GM11168 (cell line): ENCODE measurements around the gene GAPDH.
"Not testable (repeated sequence)": the region's sequence is repeated elsewhere in the genome, so short reads cannot be mapped to it uniquely, and the experiment has no call there.

Experiments
- in situ Hi-C: fragments of 300-500 bp; cut with MboI; formaldehyde crosslinking; loops from one replicate; pipeline ENCODE4 v1.12.0; 2022; ENCODE audit warnings: low sequenced_read_pairs; ENCODE audit not compliant: unreplicated experiment

Gene GAPDH

DNA sequence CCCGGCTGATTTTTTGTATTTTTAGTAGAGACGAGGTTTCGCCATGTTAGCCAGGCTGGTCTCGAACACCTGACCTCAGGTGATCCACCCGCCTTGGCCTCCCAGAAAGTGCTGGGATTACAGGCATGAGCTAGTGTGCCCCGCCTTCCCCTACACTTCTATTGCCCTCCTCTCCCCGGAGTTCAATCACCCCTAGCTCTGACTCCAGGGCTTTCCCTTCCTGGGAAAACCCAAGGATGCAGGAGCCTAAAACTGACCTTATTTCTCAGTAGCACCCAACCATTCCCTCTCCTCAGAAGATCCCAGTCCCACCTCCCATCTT lies 22.1 kb downstream of the GAPDH start:
- in situ Hi-C loops: not testable (repeated sequence)

DNA sequence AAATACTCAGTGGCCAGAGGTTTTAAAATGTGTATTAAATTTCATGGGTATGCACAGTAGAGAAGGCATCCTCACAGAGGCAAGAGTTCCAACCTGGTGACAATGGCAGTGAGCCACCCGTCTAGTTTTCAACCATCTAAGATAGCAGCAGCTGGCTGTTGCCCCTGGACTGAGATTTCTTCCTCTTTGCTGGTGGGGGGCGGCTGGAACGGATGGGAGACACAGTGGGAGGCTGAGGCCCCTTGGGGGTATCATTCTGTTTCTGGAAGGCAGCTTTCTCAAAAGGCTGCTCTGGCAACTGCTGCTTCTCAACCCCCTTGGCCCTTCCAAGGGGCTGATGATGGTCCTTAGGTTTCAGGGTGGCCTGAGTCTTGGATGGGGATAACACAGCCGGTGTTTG lies 22.5 kb downstream of the GAPDH start:
- in situ Hi-C loops: no loop called here

DNA sequence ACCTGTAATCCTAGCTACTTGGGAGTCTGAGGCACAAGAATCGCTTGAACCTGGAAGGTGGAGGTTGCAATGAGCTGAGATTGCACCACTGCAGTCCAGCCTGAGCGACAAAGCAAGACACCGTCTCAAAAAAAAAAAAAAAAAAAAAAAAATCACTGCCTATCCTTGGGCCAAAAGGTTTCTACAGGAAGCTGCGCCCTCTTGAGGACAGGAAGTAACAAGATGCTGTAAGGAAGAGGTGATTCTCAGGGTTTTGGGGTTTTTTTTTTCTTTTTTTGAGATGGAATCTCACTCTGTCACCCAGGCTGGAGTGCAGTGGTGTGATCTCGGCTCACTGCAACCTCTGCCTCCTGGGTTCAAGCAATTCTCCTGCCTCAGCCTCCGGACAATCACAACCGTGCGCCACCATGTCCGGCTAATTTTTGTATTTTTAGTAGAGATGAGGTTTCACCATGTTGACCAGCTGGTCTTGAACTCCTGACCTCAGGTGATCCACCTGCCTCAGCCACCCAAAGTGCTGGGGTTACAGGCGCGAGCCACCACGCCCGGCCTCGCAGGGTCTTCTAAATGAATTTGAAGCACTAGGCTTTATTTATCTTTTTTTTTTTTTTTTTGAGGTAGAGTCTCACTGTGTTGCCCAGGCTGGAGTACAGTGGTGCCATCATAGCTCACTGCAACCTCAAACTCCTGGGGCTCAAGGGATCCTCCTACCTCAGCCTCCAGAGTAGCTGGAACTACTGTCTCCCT lies 23.9 kb downstream of the GAPDH start:
- in situ Hi-C loops: not testable (repeated sequence)

GRCh38 chr12:6559500-6559899 lies 25.2 kb downstream of the GAPDH start:
- in situ Hi-C loops: no loop called here

GRCh38 chr12:6560501-6561205 lies 26.3 kb downstream of the GAPDH start:
- in situ Hi-C loops: no loop called here

- in situ Hi-C loops: no loop called here
Observed at GRCh38 chr12:6562881-6563280, 28.6 kb downstream of the GAPDH start.

DNA sequence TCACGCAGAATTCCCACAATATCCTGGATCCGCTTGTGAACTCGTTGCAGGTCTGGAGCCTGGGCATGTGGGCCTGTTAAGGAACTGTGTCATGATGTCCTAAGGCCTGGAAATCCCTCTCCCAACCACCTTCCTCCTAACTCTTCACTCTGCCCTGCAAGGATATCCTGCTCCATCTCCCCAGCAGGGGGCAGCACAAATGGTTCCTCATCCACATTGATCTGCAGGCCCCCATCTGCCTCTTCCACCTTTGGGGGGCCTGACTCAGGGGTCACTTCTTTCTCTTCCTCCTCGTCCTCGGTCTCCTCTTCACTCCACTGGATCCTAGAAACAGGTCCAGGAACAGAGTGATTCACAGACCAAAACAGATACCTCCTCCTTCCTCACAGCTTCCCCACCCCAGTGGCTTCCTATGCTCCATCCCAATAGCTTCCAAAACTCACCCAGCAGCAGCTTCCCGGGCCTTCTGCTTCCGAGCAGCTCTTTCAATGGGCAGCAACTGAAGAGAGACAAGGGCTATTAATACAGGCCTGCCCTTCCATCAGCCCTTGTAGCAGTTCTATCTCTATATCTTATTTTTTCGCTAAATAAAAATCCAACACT lies 29.2 kb downstream of the GAPDH start:
- in situ Hi-C loops: no loop called here

GRCh38 chr12:6567112-6567670 lies 32.9 kb downstream of the GAPDH start:
- in situ Hi-C loops: no loop called here

GRCh38 chr12:6569312-6569711 lies 35.0 kb downstream of the GAPDH start:
- in situ Hi-C loops: no loop called here

- in situ Hi-C loops: no loop called here
Observed at GRCh38 chr12:6569786-6570185, 35.5 kb downstream of the GAPDH start.

DNA sequence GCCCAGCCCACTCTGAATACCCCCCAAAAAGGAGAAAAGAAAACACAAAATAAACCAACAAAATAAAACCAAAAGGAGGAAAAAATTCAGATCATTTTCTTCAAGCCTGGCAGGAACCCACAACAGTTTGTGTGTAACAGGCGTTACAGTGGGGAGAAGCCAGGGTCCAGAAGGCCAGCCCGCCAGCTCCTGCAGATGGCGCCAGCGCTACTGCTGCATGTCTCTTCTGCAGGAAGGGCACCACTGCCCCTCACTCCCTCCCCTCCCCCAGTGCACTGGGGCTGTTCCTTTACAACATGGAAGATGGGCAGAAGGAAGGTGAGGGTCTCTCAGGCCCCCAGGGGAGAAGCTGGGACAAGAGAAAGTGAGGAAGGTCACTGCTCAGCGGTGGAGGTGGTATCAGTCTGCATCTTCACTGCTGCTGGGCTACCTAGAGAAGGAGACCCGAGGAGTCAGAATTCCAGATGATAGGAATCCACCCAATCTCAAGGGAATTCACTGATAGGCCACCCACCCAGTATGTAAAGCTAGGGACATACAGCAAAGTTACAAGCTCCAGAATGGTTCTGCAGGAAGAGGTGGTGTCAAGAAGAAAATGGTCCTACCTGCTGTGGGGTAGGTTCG lies 36.1 kb downstream of the GAPDH start:
- in situ Hi-C loops: no loop called here

GRCh38 chr12:6573001-6573400 lies 38.7 kb downstream of the GAPDH start:
- in situ Hi-C loops: no loop called here

GRCh38 chr12:6574576-6575295 lies 40.4 kb downstream of the GAPDH start:
- in situ Hi-C loops: no loop called here

GRCh38 chr12:6575648-6576047 lies 41.3 kb downstream of the GAPDH start:
- in situ Hi-C loops: no loop called here

GRCh38 chr12:6582196-6582595 lies 47.9 kb downstream of the GAPDH start:
- in situ Hi-C loops: no loop called here

- in situ Hi-C loops: no loop called here
Observed at GRCh38 chr12:6582959-6583358, 48.6 kb downstream of the GAPDH start.

DNA sequence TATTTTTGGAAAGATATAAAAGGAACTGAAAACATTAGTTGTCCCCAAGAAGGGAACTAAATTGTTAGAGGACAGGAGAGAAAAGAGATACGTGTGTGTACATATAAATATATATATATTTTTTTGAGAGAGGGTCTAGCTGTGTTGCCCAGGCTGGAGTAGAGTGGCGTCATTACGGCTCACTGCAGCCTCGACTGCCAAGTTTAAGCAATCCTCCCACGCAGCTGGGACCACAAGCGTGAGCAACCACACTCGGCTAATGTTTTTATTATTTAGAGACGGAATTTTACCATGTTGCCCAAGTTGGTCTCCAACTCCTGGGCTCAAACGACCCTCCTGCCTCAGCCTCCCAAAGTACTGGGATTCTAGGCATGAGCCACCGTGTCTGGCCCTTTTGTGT lies 50.0 kb downstream of the GAPDH start:
- in situ Hi-C loops: no loop called here

- in situ Hi-C loops: not testable (repeated sequence)
Observed at GRCh38 chr12:6586569-6586968, 52.3 kb downstream of the GAPDH start.
